ENCODE data around the gene SNED1. TPM values are rescaled to one million over a fixed set of nuclear protein-coding genes. Genes with fewer than 3 reads are reported as not detected.

Gene SNED1
- total and polyA plus RNA-seq, 3 experiments from 2014 or later: 0.90 to 3.5 (median 1.8) TPM

GRCh38 chr2:241081643-241082340 is 83.4 kb downstream of the SNED1 start:
- H3K36me3 Mint-ChIP-seq: peaks cover 15 to 20% (median 16%) of the 10 kb centered on the region in 3 donors
- DNase-seq: no peak
- H3K4me1 ChIP-seq (ENCODE audit: insufficient read depth, low read length): peaks cover 3% of the 10 kb centered on the region
- no peaks in the 10 kb centered on the region for H3K27me3 Mint-ChIP-seq
- H3K27ac ChIP-seq (ENCODE audit: low read depth, low read length): no peak overlapping the region
- ChIA-PET POLR2A (no interaction called here), CTCF (interaction anchor here (5.7 kb wide), 1 partner anchor 68 kb away, joined by 67 read pairs; the partner anchor contains the start of genes PASK and PPP1R7)
- no peaks in the 10 kb centered on the region for H3K27me3 ChIP-seq (ENCODE audit: insufficient read depth, low read length, poor library complexity, severe bottlenecking)
- H3K9me3 ChIP-seq (ENCODE audit: low read length): no peaks in the 10 kb centered on the region
- H3K27ac Mint-ChIP-seq: peak overlapping the region in 5 of 8 donors; percentile 12 to 95 (median 60)
- H3K36me3 ChIP-seq (ENCODE audit: insufficient read depth, low read length): peaks cover 8% of the 10 kb centered on the region
- no peak overlapping the region for H3K4me3 ChIP-seq (ENCODE audit: low read length)
- peaks cover 5 to 32% (median 17%) of the 10 kb centered on the region in 3 donors for H3K4me1 Mint-ChIP-seq
- no peaks in the 10 kb centered on the region for H3K9me3 Mint-ChIP-seq
- no peak overlapping the region for H3K4me3 Mint-ChIP-seq

GRCh38 chr2:241082341-241083090 is 84.1 kb downstream of the SNED1 start:
- Mint-ChIP-seq H3K27me3 (no peaks in the 10 kb centered on the region), H3K9me3 (no peaks in the 10 kb centered on the region), H3K27ac (peak overlapping the region in 7 of 8 donors; percentile 6 to 60 (median 14)), H3K4me1 (peaks cover 4 to 29% (median 17%) of the 10 kb centered on the region in 3 donors), H3K4me3 (no peak overlapping the region), H3K36me3 (peaks cover 15 to 27% (median 16%) of the 10 kb centered on the region in 3 donors)
- ChIA-PET POLR2A (no interaction called here), CTCF (no interaction called here)
- Histone ChIP-seq H3K27ac (ENCODE audit: low read depth, low read length) (no peak overlapping the region), H3K36me3 (ENCODE audit: insufficient read depth, low read length) (peaks cover 15% of the 10 kb centered on the region), H3K27me3 (ENCODE audit: insufficient read depth, low read length, poor library complexity, severe bottlenecking) (no peaks in the 10 kb centered on the region), H3K4me3 (ENCODE audit: low read length) (no peak overlapping the region), H3K4me1 (ENCODE audit: insufficient read depth, low read length) (peaks cover 3% of the 10 kb centered on the region), H3K9me3 (ENCODE audit: low read length) (no peaks in the 10 kb centered on the region)
- no peak for DNase-seq

- Histone ChIP-seq H3K36me3 (ENCODE audit: insufficient read depth, low read length) (peaks cover 20% of the 10 kb centered on the region), H3K4me3 (ENCODE audit: low read length) (no peak overlapping the region), H3K27me3 (ENCODE audit: insufficient read depth, low read length, poor library complexity, severe bottlenecking) (no peaks in the 10 kb centered on the region), H3K4me1 (ENCODE audit: insufficient read depth, low read length) (peaks cover 3% of the 10 kb centered on the region), H3K9me3 (ENCODE audit: low read length) (no peaks in the 10 kb centered on the region), H3K27ac (ENCODE audit: low read depth, low read length) (no peak overlapping the region)
- no peaks in the 10 kb centered on the region for H3K9me3 Mint-ChIP-seq
- no peaks in the 10 kb centered on the region for H3K27me3 Mint-ChIP-seq
- CTCF ChIA-PET: no interaction called here
- H3K36me3 Mint-ChIP-seq: peaks cover 16 to 33% (median 18%) of the 10 kb centered on the region in 3 donors
- peak overlapping the region in 6 of 8 donors; percentile 6 to 61 (median 20) for H3K27ac Mint-ChIP-seq
- DNase-seq: no peak
- POLR2A ChIA-PET: no interaction called here
- peak overlapping the region in 1 of 7 donors; percentile 84 for H3K4me3 Mint-ChIP-seq
- peaks cover 0 to 28% (median 16%) of the 10 kb centered on the region in 3 donors for H3K4me1 Mint-ChIP-seq
Observed at GRCh38 chr2:241083091-241083415, 84.6 kb downstream of the SNED1 start.

- Mint-ChIP-seq H3K27ac (no peak overlapping the region), H3K4me3 (no peak overlapping the region), H3K4me1 (peaks cover 0 to 23% (median 13%) of the 10 kb centered on the region in 3 donors), H3K36me3 (peaks cover 16 to 50% (median 21%) of the 10 kb centered on the region in 3 donors), H3K9me3 (no peaks in the 10 kb centered on the region), H3K27me3 (no peaks in the 10 kb centered on the region)
- H3K36me3 ChIP-seq (ENCODE audit: insufficient read depth, low read length): peaks cover 36% of the 10 kb centered on the region
- DNase-seq: no peak
- no peak overlapping the region for H3K27ac ChIP-seq (ENCODE audit: low read depth, low read length)
- no peaks in the 10 kb centered on the region for H3K9me3 ChIP-seq (ENCODE audit: low read length)
- H3K4me3 ChIP-seq (ENCODE audit: low read length): no peak overlapping the region
- ChIA-PET CTCF (no interaction called here), POLR2A (no interaction called here)
- no peaks in the 10 kb centered on the region for H3K27me3 ChIP-seq (ENCODE audit: insufficient read depth, low read length, poor library complexity, severe bottlenecking)
- H3K4me1 ChIP-seq (ENCODE audit: insufficient read depth, low read length): no peaks in the 10 kb centered on the region
Observed at GRCh38 chr2:241084856-241085444, 86.5 kb downstream of the SNED1 start.

GRCh38 chr2:241087420-241088268 is 89.2 kb downstream of the SNED1 start:
- peaks cover 0 to 2% of the 10 kb centered on the region in 2 donors for H3K27me3 Mint-ChIP-seq
- H3K27ac Mint-ChIP-seq: peak overlapping the region in 1 of 8 donors; percentile 84
- H3K4me1 ChIP-seq (ENCODE audit: insufficient read depth, low read length): no peaks in the 10 kb centered on the region
- CTCF ChIA-PET: interaction anchor here (0.9 to 1.1 kb wide), 2 partner anchors 9 kb away, joined by 3 read pairs; no protein-coding TSS in a partner anchor
- H3K9me3 ChIP-seq (ENCODE audit: low read length): no peaks in the 10 kb centered on the region
- H3K4me3 Mint-ChIP-seq: no peak overlapping the region
- DNase-seq: no peak
- peaks cover 16 to 74% (median 23%) of the 10 kb centered on the region in 3 donors for H3K36me3 Mint-ChIP-seq
- H3K9me3 Mint-ChIP-seq: no peaks in the 10 kb centered on the region
- H3K27me3 ChIP-seq (ENCODE audit: insufficient read depth, low read length, poor library complexity, severe bottlenecking): no peaks in the 10 kb centered on the region
- peaks cover 44% of the 10 kb centered on the region for H3K36me3 ChIP-seq (ENCODE audit: insufficient read depth, low read length)
- peaks cover 9 to 22% (median 13%) of the 10 kb centered on the region in 3 donors for H3K4me1 Mint-ChIP-seq
- H3K4me3 ChIP-seq (ENCODE audit: low read length): no peak overlapping the region
- H3K27ac ChIP-seq (ENCODE audit: low read depth, low read length): no peak overlapping the region
- POLR2A ChIA-PET: no interaction called here

GRCh38 chr2:241088376-241088775 is 90.0 kb downstream of the SNED1 start:
- H3K27me3 Mint-ChIP-seq: peaks cover 0 to 2% of the 10 kb centered on the region in 2 donors
- peaks cover 44% of the 10 kb centered on the region for H3K36me3 ChIP-seq (ENCODE audit: insufficient read depth, low read length)
- no peaks in the 10 kb centered on the region for H3K27me3 ChIP-seq (ENCODE audit: insufficient read depth, low read length, poor library complexity, severe bottlenecking)
- H3K4me3 ChIP-seq (ENCODE audit: low read length): no peak overlapping the region
- no peak overlapping the region for H3K27ac ChIP-seq (ENCODE audit: low read depth, low read length)
- peaks cover 16 to 79% (median 23%) of the 10 kb centered on the region in 3 donors for H3K36me3 Mint-ChIP-seq
- H3K4me1 Mint-ChIP-seq: peaks cover 6 to 21% (median 17%) of the 10 kb centered on the region in 3 donors
- ChIA-PET CTCF (interaction anchor here (1.1 kb wide), 1 partner anchor 10 kb away, joined by 3 read pairs; no protein-coding TSS in a partner anchor), POLR2A (no interaction called here)
- H3K9me3 ChIP-seq (ENCODE audit: low read length): no peaks in the 10 kb centered on the region
- H3K27ac Mint-ChIP-seq: no peak overlapping the region
- H3K4me3 Mint-ChIP-seq: no peak overlapping the region
- H3K9me3 Mint-ChIP-seq: no peaks in the 10 kb centered on the region
- DNase-seq: no peak
- H3K4me1 ChIP-seq (ENCODE audit: insufficient read depth, low read length): no peaks in the 10 kb centered on the region
